GM12878 (cell line): Measurements from ENCODE around the gene POLR3K. TPM values are rescaled to one million over a fixed set of nuclear protein-coding genes. Genes with fewer than 3 reads are reported as not detected.

Experiments used
- ATAC-seq: fragments of 200-7000 bp; cut with Tn5 transposase; 3 replicates; pipeline ENCODE4 v1.9.1; 2020; ENCODE audit warnings: mild to moderate bottlenecking, moderate library complexity
- BruUV-seq: library from RNA; stranded (reverse); fragments of 400-500 nt; replicated peaks from 2 replicates; lab custom pipeline; 2021; lab: Mats Ljungman, UMichigan
- CTCF ChIA-PET: fragments of 300-600 bp; sonication (Branson Sonifier 250); formaldehyde crosslinking; extraction: SDS; loops from one replicate; lab custom pipeline; 2021; ENCODE audit warnings: inconsistent platforms; lab: Yijun Ruan, JAX
- POLR2A ChIA-PET: fragments of 350-600 bp; formaldehyde crosslinking; extraction: SDS; loops from one replicate; lab custom pipeline; 2021; ENCODE audit warnings: inconsistent platforms; lab: Charles Lee
- RAD21 ChIA-PET: fragments of 300-600 bp; sonication (Branson Sonifier 250); formaldehyde crosslinking; loops from one replicate; lab custom pipeline; 2023; ENCODE audit warnings: antibody characterized with exemption; ENCODE audit not compliant: unreplicated experiment; lab: Charles Lee
- SMC1A ChIA-PET: fragments of 300-600 bp; sonication (Branson Sonifier 250); formaldehyde crosslinking; loops from one replicate; lab custom pipeline; 2023; ENCODE audit not compliant: unreplicated experiment, uncharacterized antibody; lab: Charles Lee
- DNase-seq: peaks from one replicate; pipeline ENCODE4 v3.0.0-alpha.2; 2011; ENCODE audit warnings: low read depth, low spot score
- FAIRE-seq: peaks from 3 replicates; lab custom pipeline; 2011; peaks lifted over from hg19 to GRCh38; lab: Jason Lieb, UNC
- H2AFZ ChIP-seq: 2 replicates; pipeline ENCODE4 v1.6.0; 2011; ENCODE audit warnings: low read depth, low read length, control low read depth; ENCODE audit not compliant: control insufficient read depth
- H3K27ac ChIP-seq: 2 replicates; pipeline ENCODE4 v1.5.1; 2011; ENCODE audit warnings: control low read depth; ENCODE audit not compliant: control insufficient read depth, insufficient read depth
- H3K27me3 ChIP-seq, 2 experiments: replicated peaks in 1 of 2; 2 replicates each; pipeline versions ENCODE4 v1.6.0 to v1.6.1; 2011; ENCODE audit warnings: low read length in 1 of 2; ENCODE audit not compliant: control insufficient read depth in 2 of 2, insufficient read depth in 2 of 2
- H3K36me3 ChIP-seq, 2 experiments: 2 replicates each; pipeline ENCODE4 v1.5.1; 2011; ENCODE audit warnings: low read length in 1 of 2; ENCODE audit not compliant: control insufficient read depth in 2 of 2, insufficient read depth in 2 of 2
- H3K4me1 ChIP-seq: 2 replicates; pipeline ENCODE4 v1.6.1; 2011; ENCODE audit warnings: mild to moderate bottlenecking, low read length, moderate library complexity, mixed read lengths; ENCODE audit not compliant: control insufficient read depth, insufficient read depth
- H3K4me2 ChIP-seq: 2 replicates; pipeline ENCODE4 v1.6.0; 2011; ENCODE audit warnings: control low read depth; ENCODE audit not compliant: control insufficient read depth, insufficient read depth
- H3K4me3 ChIP-seq: fragments of 200-600 bp; sonication (generic); 2 replicates; pipeline ENCODE4 v1.5.1; 2016
- H3K79me2 ChIP-seq: 2 replicates; pipeline ENCODE4 v1.6.0; 2011; ENCODE audit warnings: low read length; ENCODE audit not compliant: control insufficient read depth, insufficient read depth
- H3K9ac ChIP-seq: 2 replicates; pipeline ENCODE4 v1.8.0; 2011; ENCODE audit warnings: low read length, control low read depth, mixed read lengths; ENCODE audit not compliant: control insufficient read depth, insufficient read depth
- H3K9me3 ChIP-seq: replicated peaks from 3 replicates; pipeline ENCODE4 v1.5.1; 2011; ENCODE audit warnings: mild to moderate bottlenecking, low read length; ENCODE audit not compliant: control insufficient read depth, insufficient read depth
- H4K20me1 ChIP-seq: 2 replicates; pipeline ENCODE4 v1.6.0; 2011; ENCODE audit not compliant: control insufficient read depth, insufficient read depth
- RELB ChIP-seq: fragments of 450-650 bp; IDR thresholded peaks from 2 replicates; pipeline ENCODE4 v1.6.1; 2017; ENCODE audit warnings: low read depth, mild to moderate bottlenecking, moderate library complexity
- SRF ChIP-seq, 2 experiments: IDR thresholded peaks; 2 replicates each; pipeline ENCODE4 v1.6.1; 2011; ENCODE audit warnings: low read depth in 2 of 2, low read length in 2 of 2, mild to moderate bottlenecking in 1 of 2, moderate library complexity in 1 of 2
- WGBS: methylation state at CpG from one replicate; pipeline ENCODE4 v1.1.6; 2016; ENCODE audit warnings: low lambda C conversion rate; ENCODE audit not compliant: insufficient replicate concordance, insufficient coverage; ENCODE audit errors: missing lambda C conversion rate; 5-methylcytosine and 5-hydroxymethylcytosine counted together
- in situ Hi-C: fragments of 300-500 bp; cut with MboI; formaldehyde crosslinking; loops from 9 replicates; pipeline ENCODE4 v1.14.3; 2018; ENCODE audit warnings: mixed read lengths
- intact Hi-C: fragments of 100-400 bp; cut with micrococcal nuclease; formaldehyde crosslinking; loops from one replicate; pipeline ENCODE4 v1.14.2; 2022; ENCODE audit not compliant: unreplicated experiment
- polyA plus RNA-seq, 11 experiments: library from polyadenylated mRNA; depleted of rRNA in 4 of 11; unstranded in 6 of 11; stranded (reverse) in 5 of 11; fragments of >200 nt; fragmentation: Nextera tagmentation in 4 of 11; fragmentation: Illumina TruSeq in 1 of 11; extraction: Ambion mirVana in 4 of 11; extraction: Trizol in 1 of 11; gene quantifications; 1 replicate in 1 of 11; 2 replicates in 10 of 11; pipeline versions ENCODE4 v1.2.1 to v1.2.3, GENCODE V29; 2011 to 2016; ENCODE audit warnings: inconsistent platforms in 2 of 11, missing spikeins in 2 of 11, low read depth in 1 of 11
- total RNA-seq, 4 experiments: library from RNA; depleted of rRNA in 3 of 4; stranded (reverse); fragments of >200 nt in 3 of 4; fragmentation: Illumina TruSeq in 1 of 4; extraction: Trizol in 1 of 4; gene quantifications; 2 replicates each; pipeline versions ENCODE4 v1.2.1 to v1.2.3, GENCODE V29; 2013 to 2021

The POLR3K gene
- total and polyA plus RNA-seq, 10 of the 15 experiments (the other 5 are each of a cell fraction or from before 2014, with no cell fraction given) = 25.3 to 222 (median 64.0) TPM

- ChIA-PET RAD21 (interaction anchor here (1.0 to 6.5 kb wide), 4 partner anchors 13 to 41 kb away, joined by 4 to 132 read pairs (median 5); no protein-coding TSS in a partner anchor), POLR2A (interaction anchor here (1.7 kb wide), 1 partner anchor 11 kb away, joined by 5 read pairs; the partner anchor contains the start of genes POLR3K and SNRNP25), SMC1A (interaction anchor here (1.0 to 6.4 kb wide), 9 partner anchors 11 to 150 kb away, joined by 3 to 77 read pairs (median 9); partner anchors contain the start of genes MPG, POLR3K and SNRNP25), CTCF (interaction anchor here (0.5 to 14.2 kb wide), 10 partner anchors 8 to 600 kb away, joined by 3 to 319 read pairs (median 6); partner anchors contain the start of genes MPG and POLR3K)
- WGBS = 69% methylated on average over 24 of the region's 25 CpGs
- in situ Hi-C loops (no loop called here), intact Hi-C loops (no loop called here)
- Histone ChIP-seq H3K27ac (no peak overlapping the region), H3K36me3 (no peaks in the 10 kb centered on the region), H3K27me3 (no peaks in the 10 kb centered on the region; a peak in 1 of 4 replicates), H3K9ac (no peak overlapping the region), H3K4me1 (no peaks in the 10 kb centered on the region), H3K4me2 (no peak overlapping the region), H3K9me3 (no peaks in the 10 kb centered on the region), H4K20me1 (no peaks in the 10 kb centered on the region), H3K4me3 (no peak overlapping the region), H2AFZ (no peak overlapping the region), H3K79me2 (no peaks in the 10 kb centered on the region)
- TF ChIP-seq RELB = no peak
- no peak for TF ChIP-seq SRF (IDR thresholded peaks at IDR 0.05; ENCODE audit: low read depth in 2 of 2, low read length in 2 of 2)
- no peak for FAIRE-seq
- BruUV-seq = no TSS peak
- ATAC-seq = no peak
- DNase-seq = no peak
Measured at GRCh38 chr16:63998-64913, 10.8 kb upstream of the POLR3K start.
